ENCODE measurements around the gene CEP83.

- TF ChIP-seq, protein P1, sequence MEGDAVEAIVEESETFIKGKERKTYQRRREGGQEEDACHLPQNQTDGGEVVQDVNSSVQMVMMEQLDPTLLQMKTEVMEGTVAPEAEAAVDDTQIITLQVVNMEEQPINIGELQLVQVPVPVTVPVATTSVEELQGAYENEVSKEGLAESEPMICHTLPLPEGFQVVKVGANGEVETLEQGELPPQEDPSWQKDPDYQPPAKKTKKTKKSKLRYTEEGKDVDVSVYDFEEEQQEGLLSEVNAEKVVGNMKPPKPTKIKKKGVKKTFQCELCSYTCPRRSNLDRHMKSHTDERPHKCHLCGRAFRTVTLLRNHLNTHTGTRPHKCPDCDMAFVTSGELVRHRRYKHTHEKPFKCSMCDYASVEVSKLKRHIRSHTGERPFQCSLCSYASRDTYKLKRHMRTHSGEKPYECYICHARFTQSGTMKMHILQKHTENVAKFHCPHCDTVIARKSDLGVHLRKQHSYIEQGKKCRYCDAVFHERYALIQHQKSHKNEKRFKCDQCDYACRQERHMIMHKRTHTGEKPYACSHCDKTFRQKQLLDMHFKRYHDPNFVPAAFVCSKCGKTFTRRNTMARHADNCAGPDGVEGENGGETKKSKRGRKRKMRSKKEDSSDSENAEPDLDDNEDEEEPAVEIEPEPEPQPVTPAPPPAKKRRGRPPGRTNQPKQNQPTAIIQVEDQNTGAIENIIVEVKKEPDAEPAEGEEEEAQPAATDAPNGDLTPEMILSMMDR (IDR thresholded peaks at IDR 0.05; ENCODE audit: insufficient read depth, low read length, poor library complexity, severe bottlenecking): no peak
- TF ChIP-seq EZH2phosphoT487 (conservative IDR thresholded peaks at IDR 0.05; ENCODE audit: low read length): no peak
Measured at GRCh38 chr12:94491489-94491888, 31.8 kb upstream of the CEP83 start.
